ENCODE data around the gene OGA.

The OGA gene

DNA sequence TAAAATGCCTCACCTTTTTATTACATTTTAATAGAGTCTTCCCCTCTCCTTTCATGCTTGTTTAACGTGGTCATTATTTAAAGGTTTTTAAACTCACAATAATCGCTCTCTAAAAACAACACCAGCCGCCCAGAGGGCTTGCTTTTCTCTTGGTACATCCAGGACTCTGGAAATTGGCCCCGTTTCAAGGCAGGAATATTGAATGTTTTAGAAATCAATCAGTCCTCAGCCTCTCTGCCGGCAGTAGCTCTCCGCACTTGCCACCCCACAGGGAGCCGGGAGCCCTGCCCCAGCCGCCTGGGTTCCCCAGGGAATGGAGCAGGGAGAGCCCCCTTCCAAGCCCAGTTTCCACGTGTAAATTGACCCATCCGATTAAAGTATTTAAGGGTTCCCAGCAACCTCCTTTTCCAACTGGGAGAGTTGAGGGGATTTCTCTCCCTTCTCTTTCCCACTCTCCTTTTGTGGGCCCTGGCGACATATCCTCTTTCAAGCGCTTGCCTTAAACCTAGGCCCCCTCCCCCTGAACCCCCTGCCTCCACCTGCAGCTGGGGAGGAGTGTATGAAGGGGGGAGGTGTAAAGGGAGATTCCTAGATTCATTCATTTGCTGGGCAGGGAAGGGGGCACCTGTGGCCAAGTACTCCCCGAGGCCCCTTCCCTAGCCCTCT, 44.2 kb downstream of the OGA start:
- ATAC-seq: no peak

DNA sequence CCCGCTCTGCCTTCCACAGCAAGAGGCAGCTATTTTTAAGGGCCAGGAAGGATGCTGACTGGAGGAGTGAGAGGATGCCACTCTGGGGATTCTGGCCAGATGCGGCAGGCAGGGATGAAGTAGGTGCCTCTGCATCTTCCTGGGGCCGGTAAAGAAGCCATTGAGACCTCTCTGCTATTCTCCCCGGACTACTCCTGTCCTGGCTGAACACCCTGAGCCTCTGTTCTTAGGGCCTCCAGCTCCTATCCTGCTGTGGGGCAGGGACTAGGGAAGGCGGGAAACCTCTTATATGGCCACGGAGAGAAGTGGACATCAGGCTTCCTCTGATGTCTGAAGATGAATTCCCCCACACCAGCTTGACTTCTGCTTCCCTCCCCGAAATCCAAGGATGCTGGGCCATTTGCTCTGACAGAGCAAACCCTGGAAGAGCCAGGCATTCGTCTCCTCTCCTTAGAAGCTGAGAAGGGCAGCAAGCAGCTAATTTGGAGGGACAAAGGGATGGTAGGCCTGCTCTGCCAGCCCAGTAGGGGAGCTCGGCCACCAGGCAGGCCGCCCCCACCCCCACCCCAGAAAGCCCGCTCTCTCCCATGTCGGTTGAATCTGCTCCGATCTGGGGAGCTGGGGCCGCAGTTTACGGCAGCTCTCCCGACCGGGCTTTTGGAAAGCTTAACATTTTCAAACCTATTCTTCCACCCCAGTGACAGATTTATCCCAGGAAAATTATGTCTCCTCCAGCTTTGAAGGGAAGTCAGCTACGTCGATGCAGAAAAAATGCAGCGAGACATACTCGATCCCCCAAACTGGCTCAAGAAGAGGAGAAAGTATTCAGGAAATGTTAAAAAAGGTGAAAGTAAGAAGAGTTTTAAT, 45.1 kb downstream of the OGA start:
- no peak for ATAC-seq

DNA sequence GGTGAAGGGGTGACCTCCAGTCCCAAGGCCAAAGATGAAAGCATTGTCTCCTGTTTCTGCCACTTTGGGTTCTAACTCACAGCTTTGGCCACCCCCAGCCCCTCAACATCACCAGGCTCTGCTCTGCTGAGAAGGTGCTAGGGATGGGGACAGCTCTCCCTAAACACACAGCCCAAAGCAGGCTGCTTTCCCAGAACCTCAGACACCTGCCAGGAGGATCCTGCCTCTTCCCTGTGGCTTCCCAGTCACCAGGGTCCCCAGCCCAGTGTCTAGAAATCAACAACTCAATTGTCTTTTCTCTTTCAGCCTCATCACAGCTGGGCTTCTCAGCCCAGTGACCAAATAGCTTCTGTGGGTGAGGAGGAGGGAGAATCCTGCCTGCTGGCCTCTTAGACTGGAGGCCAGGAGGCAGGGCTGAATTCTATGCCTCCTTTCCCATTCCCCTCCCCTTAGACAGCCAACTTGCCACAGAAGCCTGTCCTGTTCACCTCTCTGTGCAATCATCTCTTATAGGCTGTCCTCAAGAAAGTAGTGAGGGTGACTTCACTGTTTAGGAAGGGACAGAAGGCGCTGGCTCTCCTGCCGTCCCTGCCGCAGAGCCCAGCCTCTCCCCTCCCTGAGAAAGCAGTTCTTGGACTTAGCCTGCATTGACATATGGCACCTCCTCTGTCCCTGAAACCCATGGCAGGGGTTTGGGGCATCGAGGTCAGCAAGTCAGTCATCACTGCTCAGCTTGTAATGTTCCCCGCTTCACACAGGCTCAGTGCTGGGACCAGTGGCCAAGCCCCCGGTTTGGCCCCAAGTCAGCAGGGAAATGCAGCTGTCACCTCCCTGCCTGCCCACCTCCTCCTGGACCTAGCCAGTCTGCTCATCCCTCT, 46.0 kb downstream of the OGA start:
- ATAC-seq: no peak

DNA sequence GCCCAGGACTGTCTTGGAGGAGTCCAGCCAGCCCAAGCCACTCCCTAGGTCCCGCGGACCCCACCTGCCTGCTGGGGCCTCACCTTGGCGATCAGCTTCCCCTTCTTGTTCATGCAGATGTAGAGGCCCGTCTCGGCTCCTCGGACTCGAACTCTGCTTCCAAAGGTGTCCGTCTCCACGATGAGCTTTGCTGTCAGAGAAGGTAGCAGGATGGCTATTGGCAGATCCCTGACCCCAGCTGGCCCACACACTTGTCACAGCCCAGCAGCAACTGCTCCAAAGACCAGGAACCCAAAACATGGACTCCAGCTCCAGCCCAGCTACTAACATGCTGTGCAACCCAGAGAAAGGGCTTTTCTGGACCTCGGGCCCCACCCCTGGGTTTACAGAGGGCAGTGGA, 46.9 kb downstream of the OGA start:
- ATAC-seq: no peak

DNA sequence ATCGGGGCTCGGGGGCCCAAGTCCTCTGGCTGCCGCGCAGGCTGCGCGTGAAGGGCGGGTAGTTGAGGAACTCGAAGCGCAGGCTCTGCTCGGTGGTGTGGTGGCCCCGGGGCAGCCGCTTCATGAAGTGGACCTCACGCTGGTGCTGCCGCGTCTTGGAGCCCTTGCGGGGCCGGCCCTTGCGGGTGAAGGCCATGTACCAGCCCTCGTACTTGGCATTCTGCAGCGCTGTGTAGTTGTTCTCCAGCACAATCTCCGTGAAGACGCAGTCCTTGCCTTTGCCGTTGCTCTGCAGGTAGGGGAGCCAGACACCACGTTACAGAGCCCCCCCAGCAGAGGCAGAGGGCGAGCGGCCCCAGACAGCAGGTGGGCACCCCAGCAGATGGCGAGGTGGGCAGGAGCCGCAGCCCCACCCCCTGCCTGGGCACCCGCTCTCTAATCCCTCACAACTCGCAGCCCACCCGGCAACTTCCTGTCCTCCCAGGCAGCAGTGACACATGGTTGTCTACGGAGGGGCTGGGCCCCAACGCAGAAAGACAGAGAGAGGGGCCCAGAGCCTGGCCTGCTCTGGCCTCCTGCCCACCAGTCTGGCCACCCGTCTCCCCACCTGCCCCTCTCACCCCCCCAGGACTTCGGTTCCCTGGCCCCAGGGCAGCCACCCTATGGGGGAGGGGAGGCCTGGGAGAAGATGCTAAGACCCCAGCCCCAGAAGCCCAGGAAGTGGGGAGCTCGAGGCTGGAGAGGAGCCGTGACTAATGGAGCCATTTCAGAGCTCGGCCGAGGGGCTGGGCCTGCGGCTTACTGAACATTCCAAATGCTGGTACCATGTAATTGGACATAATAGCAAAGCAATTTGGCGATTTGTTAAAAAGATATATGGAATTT, 47.7 kb downstream of the OGA start:
- ATAC-seq: no peak

DNA sequence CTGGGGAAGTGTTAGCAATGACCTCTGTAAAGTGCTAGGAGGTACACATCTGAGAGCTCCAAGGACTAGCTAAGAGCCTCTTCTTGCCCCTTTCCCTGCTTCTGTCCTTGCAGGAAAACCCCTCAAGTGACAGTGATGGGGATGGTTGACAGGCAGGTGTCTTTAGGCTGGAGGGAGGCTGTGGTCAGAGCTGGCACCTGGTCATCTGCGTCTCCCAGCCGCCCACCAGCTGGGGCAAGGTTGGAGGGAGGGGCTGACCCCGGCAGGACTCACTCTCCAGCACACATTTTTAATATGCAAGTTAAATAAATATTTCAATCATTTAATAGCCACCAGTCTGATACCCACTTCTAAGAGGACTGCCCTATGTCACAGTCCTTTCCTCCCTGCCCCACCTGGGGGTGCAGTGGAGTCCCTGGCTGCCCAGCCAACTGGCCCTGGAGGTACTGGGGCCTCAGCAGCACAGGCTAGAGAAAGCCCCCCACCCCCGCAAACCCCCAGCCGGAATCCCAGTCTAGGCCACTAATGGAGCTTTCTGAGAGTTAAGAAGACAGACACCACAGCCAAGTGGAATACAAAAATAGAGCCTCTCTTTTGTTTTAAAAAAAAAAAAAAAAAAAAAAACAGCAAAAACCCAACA, 48.6 kb downstream of the OGA start:
- ATAC-seq: no peak

DNA sequence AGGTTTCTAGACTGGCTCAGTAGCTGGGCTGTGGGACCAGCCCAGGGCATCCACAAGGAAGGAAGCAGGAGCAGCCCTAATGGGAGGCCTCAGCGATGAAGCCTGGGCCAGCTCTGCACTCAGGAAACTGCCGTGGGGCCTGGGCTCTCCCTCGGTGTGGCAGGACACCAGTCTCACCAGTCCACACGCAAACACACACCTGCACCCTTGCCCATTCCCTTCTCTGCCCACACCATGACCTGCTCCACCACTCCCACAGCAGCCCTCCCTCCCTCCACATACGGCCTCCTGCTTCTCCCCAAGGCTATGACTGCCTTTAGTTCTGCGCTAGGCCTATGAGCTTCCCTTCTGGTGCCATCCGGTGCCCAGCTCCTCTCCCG, 49.5 kb downstream of the OGA start:
- ATAC-seq: no peak

DNA sequence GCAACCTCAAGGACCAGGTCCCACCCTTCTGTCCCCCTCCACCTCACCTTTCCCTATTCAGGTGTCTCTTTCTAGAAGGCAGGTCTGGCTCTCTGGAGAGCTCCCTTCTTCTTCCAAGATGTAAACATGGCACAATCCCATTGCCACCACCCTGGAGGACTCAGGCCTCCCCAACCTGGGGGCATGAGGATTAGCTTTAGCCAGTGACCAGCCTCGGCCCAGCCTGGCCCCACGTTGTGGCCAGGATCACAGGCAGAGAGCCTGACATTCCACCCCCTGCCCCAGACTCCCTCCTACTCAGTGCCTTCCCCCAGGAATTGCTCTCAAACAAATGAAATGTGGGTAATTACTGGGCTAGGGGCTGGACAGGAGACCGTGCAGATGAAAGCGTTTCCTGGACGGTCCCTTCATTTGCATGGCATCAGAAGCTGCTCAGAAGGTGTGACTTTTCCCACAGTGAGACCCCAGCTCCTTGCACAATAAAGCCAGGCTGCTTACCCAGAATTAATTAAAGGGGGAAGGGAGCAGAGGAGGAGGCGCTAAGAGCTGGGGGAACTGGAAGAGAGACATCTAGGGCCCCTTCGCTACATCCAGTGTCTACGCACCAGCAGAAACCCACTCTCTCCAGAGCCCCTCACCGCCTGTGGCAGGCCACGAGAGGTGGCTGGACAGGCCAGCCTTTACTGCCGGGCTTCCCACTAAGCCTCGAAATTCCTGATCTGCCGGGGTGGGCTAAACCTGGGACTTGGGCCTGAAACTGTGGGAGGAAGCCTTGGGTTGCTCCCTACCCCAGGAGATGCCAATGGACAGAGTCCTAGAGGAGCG, 50.1 kb downstream of the OGA start:
- ATAC-seq: no peak

DNA sequence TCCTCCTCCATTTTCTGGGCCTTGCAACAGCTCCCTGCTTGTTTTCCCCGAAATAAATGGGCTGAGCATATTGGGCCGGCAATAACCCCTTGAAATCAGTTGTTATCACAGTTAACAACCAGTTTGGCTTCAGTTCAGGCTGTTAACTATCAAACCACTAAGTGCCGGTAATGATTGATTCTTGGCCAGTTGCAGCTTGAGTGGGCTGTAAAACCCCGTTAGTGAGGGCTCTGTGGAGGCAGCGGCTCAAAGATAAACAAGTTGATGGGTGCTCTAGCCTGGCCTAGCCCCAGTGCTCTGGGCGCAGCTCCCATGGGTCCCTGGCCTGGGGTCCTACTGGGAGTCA, 50.7 kb downstream of the OGA start:
- ATAC-seq: no peak

DNA sequence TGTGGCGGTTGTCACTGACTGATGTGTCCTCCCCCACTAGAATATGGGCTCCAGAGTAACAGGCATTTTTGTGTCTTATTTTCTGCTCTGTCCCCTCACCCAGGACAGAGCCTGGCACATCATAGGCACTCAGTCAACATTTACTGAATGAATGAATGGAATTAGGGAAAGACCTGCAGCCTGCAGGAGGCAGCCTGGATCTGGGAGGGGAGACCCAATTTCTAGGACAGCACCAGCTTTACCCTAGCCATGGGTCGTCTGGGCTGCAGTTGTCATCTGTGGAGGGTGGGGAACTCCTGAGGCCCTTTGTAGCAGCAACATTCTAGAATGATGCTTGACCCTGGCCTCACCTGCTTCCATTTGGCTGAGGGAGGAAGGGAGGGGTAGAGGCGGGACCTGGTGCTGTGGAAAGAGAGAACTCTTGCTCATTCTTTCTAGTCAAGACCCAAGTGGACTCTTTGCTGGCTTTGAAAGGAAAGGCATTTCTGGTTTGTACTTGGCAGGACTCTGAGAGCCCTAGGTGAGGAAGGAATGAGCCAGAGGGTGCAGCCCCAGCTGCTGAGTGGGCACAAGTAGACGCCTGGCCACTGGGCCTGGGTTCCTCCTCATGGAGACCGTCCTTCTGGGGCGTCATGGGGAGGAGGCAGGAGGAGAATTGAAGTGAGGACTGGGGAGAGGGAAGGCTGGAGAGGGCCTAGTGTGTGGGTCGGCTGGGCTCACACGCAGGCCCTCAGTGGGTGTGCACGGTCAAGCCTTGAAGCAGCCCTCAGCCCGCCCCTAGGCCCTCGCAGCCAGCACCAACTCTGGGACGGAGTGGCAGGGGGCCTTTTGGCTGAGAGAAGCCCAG, 51.3 kb downstream of the OGA start:
- no peak for ATAC-seq

DNA sequence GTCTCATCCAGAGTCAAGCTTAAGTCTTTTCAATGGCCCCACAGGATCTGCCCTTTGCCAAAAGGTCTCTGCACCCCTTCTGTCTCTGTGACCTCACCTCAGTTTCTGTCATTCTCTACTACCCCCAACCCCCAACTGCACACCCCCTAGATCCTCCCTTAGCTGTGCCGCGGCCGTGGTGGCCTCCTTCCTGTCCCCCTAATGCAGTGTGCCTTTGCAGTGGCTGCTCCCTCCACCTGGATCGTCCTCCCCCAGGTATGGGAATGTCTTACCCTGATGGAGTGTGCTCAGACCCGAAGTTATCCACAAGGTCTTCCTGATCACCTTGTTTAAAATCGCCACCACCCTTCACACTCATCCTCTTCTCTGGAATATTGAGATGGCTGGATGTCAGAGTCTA, 51.9 kb downstream of the OGA start:
- ATAC-seq: no peak

DNA sequence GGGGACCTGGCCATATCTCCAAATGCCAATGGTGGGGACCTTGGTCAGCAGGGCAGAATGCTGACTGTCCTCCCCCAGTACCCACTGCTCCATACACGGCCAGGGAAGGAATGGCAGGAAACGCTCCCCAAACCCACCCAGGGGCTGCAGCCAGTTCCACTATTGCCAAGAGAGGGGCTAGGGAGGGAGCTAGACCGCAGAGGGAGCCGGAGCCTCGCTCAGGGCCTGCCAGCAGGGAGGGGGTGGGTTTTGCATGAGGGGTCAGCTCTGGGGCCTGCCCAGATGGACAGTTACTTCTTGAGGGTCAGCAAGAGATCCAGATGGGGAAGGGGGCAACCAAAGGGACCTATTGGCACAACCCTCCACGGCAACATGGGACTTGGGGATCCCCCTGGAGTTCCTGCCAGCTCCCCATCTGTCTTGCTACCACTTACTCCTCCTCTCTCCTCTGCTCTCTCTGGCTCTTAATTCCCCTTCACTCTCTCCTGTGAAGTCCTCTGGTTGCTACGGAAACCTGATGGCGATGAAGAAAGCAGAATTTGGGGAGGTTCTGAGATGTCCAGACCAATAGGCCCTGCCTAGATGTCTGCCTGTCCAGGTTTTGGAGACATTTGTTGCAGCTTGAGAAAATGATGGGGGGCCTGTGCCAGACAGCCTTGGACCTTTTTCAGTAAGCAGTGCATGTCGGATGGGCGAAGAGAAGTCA, 55.0 kb downstream of the OGA start:
- no peak for ATAC-seq

DNA sequence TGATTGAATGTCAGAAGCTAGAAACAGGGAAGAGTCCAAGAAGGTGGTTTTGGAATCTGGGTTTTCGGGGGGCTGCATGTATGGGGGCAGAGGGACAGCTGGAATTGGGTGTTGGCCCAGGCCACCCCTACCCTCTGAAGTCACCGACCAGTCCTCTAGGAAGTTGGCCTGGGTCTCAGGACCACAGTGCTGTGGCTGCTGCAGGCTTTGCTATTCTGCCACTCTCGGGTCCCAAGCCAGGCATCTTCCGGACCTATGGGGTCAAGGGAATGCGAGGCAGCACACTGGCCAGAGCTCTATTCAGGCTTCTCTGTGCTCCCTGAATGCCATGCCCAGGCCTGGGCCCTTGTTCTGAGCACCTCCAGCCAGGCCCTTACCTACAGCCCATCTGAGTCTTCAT, 55.5 kb downstream of the OGA start:
- no peak for ATAC-seq

DNA sequence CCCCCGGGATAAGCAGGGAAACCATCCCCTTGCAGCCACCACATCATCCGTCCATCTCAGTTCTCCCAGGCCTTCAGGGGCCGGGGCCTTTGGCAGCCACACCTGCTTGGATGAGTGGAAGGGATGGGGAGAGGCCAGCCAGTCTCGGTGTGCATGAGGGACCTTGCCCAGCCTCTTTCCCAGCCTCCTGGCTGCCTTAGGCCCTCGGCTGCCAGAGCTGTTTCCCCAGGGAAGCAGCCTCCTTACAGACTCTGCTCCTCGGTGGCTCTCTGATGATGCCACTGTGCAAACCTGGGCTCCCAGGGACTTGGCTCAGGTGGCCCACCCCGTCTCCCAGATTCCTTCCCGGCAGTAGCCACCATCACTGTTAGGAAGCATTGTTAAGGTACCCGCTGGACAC, 57.0 kb downstream of the OGA start:
- ATAC-seq: no peak

DNA sequence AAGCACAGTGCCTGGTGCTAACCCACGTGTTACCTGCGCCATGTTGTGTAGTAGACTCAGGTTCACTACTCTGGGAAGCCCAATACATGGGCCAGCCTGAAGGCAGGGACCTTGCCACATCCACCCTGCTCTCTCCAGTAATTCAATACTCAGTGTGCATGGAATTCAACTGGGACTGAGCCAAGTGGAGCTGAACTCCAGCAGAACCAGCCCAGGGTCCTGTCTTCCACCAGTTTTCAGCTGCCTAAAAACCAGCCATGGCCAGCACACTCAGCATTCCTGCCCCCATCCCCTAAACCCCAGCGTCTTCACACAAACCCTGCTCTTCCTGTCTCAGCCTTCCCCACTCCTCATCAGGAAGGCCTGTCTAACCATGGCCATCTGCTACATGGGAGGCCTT, 57.7 kb downstream of the OGA start:
- ATAC-seq: no peak

DNA sequence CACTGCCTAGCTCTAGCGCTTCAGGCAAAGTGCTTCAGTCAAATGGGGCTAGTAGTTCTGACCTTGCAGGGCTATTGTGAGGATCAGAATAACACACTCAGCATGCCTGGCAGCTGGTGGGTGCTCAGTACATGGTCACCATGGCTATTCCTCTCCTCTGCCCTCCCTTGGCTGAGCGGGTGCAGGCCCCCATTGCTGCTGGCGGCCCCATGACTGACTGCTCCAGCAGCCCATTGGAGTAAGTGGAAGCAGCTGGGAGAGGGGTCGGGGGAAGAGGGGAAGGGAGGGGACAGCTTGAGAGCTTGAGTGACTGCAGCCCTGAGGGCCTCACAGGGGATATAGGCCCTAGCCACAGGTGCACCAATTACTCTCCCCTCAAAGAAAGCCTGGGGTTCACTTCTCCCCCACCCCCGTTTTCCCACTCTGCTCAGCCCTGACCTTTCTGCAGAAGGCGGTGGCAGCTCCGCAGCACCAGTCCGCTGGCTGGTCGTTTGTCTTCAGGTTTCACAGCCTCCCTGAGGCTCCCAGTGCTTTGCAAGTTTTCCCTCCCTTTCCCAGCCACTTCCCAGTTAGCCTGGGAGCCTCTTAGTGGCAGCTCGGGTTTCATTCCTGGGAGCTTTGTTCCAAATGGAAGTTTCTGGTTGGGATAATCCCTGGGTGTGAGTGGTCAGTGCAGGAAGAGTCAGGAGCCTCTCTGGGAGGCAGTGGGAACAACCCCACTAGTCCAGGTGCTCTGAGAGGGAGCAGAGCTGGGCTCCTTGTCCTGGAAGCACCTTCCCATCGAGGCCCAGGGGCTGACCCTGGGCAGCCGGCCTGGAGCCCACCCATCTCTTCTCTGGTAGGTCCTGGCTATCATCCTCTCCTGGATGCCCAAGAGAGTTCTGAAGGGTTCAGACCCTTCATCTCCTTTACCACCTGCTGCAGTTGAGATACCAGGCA, 58.7 kb downstream of the OGA start:
- no peak for ATAC-seq

DNA sequence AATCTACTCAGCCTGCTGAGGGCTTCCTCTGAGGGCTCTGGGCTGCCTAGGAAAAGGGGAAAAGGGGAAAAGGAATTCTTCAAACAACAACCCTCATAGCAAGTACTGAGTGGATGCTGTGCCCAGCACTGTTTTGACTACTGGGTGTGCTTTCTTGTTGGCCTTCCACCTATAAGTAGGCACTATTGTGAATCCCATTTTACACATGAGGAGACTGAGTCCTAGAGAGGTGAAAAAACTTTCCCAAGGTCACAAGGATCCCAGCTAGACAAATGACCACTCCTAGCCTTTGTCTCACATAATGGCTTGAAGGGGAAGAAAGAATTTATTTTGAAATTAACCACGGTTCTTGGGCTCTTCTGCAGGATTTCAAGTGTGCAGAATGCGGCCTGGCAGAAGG, 59.4 kb downstream of the OGA start:
- no peak for ATAC-seq

DNA sequence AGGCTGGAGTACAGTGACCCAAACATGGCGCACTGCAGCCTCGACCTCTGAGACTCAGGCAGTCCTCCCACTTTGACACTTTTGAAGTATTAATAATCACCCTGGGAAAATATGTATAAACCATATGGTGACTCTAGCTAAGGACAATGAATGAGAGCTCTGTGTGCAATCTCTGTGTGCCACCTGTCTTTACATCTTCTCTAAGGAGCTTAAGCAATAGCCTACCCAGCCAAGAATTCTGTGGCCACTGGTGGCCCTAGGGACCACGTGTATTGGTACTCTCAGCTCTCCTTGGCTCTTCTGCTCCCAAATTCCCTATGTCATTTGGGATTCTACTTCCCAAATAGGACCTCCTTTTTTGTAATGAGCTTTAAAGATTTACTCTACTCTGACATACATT, 66.0 kb downstream of the OGA start:
- ATAC-seq: no peak

Measured in activated CD4-positive, CD25-positive, alpha-beta regulatory T cell treated with anti-CD3 and anti-CD28 coated beads, Interleukin-2, amount 50 U/mL, for 24 hours (primary cell).